ENCODE measurements around the gene HLA-DRA. TPM values are rescaled to one million over a fixed set of nuclear protein-coding genes. Genes with fewer than 3 reads are reported as not detected.

HLA-DRA gene
- total RNA-seq, 1 donor, result 0.45 TPM

DNA sequence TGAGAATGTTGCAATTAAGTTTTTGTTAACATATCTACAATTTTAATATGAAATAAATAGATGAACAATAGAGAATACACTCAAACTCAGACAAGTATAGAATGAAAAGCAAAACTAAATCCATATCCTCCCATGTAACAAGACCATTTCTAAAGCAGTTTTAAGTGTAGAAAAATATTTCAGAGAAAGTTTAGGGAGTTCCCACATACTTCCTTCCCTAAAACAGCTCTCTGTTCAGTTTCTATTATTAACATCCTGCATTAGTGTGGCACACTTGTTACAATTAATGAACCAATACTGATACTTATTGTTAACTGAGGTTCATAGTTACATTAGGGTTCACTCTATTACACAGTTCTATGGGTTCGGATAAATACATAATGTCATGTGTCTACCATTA lies 52.0 kb downstream of the HLA-DRA start:
- H3K4me3 ChIP-seq (ENCODE audit: low read depth, low read length), result no peak overlapping the region
- DNase-seq (ENCODE audit: low read depth), result no peak
- TF ChIP-seq, protein P1, sequence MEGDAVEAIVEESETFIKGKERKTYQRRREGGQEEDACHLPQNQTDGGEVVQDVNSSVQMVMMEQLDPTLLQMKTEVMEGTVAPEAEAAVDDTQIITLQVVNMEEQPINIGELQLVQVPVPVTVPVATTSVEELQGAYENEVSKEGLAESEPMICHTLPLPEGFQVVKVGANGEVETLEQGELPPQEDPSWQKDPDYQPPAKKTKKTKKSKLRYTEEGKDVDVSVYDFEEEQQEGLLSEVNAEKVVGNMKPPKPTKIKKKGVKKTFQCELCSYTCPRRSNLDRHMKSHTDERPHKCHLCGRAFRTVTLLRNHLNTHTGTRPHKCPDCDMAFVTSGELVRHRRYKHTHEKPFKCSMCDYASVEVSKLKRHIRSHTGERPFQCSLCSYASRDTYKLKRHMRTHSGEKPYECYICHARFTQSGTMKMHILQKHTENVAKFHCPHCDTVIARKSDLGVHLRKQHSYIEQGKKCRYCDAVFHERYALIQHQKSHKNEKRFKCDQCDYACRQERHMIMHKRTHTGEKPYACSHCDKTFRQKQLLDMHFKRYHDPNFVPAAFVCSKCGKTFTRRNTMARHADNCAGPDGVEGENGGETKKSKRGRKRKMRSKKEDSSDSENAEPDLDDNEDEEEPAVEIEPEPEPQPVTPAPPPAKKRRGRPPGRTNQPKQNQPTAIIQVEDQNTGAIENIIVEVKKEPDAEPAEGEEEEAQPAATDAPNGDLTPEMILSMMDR (IDR thresholded peaks at IDR 0.05; ENCODE audit: insufficient read depth, low read length), result no peak

DNA sequence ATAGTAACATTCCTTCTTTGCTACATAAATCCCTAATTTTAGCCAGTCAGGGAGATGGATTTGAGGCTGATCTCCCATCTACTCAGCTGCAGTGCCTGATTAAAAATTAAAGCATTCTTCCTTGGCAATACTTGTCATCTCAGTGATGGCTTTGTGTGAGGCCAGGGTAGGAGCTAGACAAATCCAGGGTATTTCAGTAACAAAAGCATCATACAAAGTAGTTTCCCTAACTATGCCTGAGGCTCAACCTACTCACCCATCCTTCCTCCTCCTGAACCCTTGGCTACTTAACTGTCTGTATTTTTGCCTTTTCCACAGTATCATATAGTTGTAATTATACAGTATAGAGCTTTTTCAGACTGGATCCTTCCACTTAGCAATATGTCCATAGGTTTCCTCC lies 52.7 kb downstream of the HLA-DRA start:
- DNase-seq (ENCODE audit: low read depth), result no peak

More for the DNA sequence above, 52.7 kb downstream of the HLA-DRA start:
- TF ChIP-seq, protein P1 (IDR thresholded peaks at IDR 0.05; ENCODE audit: insufficient read depth, low read length), result no peak
- H3K4me3 ChIP-seq (ENCODE audit: low read depth, low read length), result no peak overlapping the region

Other genes starting within 250 kb of the HLA-DRA start
- gene PBX2, start 249.7 kb upstream of the HLA-DRA start, total RNA-seq (ENCODE audit: low replicate concordance), result 6.5 and 19.6 TPM in 2 replicates
- gene GPSM3, start 247.2 kb upstream of the HLA-DRA start, total RNA-seq (ENCODE audit: low replicate concordance), result 0.90 TPM in 1 of 2 replicates, not detected in the other
- 1.1 and 2.2 TPM in 2 replicates for gene NOTCH4, start 215.8 kb upstream of the HLA-DRA start, total RNA-seq (ENCODE audit: low replicate concordance)
- gene TSBP1, start 68.0 kb upstream of the HLA-DRA start, total RNA-seq (ENCODE audit: low replicate concordance), result not detected in 2 replicates
- gene BTNL2, start 32.7 kb upstream of the HLA-DRA start, total RNA-seq (ENCODE audit: low replicate concordance), result not detected in 2 replicates
- not detected in 2 replicates for gene HLA-DRB5, start 90.4 kb downstream of the HLA-DRA start, total RNA-seq (ENCODE audit: low replicate concordance)
- 0.09 and 0.90 TPM in 2 replicates for gene HLA-DRB1, start 150.0 kb downstream of the HLA-DRA start, total RNA-seq (ENCODE audit: low replicate concordance)
- not detected in 2 replicates for gene HLA-DQA1, start 197.5 kb downstream of the HLA-DRA start, total RNA-seq (ENCODE audit: low replicate concordance)
- not detected in 2 replicates for gene HLA-DQB1, start 226.8 kb downstream of the HLA-DRA start, total RNA-seq (ENCODE audit: low replicate concordance)